ENCODE results near the gene HSDL1. TPM values are rescaled to one million over a fixed set of nuclear protein-coding genes. Genes with fewer than 3 reads are reported as not detected.

Gene HSDL1
- total RNA-seq, 1 donor from 2014 or later = 23.7 TPM

DNA sequence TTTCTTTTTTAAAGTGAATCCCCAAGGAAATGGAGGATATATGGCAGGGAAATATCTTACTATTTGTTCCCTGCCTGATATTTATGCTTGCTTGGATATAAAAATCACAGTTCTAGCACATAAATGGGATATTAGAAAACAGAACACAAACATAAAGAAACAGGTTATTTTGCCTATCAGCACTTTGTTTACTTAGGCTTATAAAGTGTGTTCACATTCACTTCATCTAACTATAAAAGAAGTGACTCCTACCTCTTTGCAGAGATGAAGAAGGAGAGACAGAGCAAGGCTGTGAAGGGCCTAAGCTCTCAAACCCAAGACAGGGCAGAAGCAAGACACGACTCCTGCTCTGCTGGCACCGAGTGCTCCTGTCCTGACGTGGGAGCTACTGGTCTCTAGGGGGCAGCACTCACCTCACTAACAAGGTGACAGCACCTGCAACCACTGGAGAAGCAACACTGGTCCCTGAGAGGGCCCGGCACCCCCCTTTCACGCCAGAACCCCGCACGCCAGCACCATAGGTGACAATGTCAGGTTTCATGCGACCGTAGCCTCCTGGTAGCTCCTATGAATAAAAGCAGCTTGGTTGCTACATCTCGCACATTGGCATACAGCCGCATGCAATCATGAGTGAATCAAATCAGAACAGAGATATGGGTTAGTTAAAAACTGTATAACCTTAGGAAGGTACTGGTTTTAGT lies 60.3 kb downstream of the HSDL1 start:
- no peak for DNase-seq (ENCODE audit: extremely low read depth, low read depth, low spot score)

DNA sequence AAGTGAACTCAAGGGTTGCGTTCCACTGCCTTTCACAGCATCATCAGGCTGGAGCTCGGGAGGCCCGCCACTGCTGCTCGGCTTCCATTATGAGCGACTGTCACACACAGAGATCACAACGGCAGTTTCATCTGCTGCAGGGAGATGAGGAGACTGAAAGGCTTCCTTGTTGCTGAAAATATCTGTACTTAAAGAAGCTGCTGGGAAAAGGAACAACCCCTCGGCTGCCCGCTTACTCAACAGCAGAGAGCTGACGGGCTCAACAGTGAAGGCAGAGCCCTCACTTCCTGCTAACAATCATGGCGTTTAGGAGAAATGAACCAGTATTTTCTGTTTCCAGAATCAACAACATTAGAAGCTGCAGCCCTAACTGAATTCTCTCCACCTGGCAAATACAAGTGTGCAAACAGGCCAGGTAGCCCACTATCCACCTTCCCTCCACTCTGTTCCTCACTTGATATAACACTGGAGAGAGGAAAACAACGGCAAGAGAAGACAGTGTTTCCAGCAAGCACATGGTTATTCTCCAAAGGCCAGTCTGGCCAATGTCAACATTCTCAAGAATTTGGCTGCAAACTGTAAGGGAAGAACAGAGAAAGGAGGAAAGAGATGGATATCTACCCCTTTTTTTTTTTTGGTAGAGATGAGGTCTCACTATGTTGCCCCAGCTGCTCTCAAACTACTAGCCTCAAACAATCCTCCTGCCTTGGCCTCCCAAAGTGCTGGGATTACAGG lies 62.0 kb downstream of the HSDL1 start:
- DNase-seq (ENCODE audit: extremely low read depth, low read depth, low spot score) = no peak

DNA sequence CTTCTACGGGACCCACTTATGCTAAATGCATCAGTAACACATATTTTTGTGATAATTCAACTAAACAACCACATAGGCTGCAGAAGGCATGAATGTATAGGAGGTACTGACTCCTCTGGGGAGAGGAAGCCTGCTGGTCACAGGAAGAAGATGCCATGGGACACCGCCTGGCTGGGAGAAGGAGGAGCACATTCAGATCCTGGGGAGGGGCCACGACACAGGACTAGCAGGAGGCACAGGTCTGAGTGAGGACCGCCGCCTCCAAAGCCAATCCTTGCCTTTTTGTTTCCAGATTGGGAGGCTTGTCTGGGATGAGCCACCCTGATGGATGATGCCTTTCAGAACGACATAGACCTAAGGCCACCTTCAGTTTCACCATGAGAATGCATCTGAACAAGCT lies 62.9 kb downstream of the HSDL1 start:
- no peak for DNase-seq (ENCODE audit: extremely low read depth, low read depth, low spot score)

DNA sequence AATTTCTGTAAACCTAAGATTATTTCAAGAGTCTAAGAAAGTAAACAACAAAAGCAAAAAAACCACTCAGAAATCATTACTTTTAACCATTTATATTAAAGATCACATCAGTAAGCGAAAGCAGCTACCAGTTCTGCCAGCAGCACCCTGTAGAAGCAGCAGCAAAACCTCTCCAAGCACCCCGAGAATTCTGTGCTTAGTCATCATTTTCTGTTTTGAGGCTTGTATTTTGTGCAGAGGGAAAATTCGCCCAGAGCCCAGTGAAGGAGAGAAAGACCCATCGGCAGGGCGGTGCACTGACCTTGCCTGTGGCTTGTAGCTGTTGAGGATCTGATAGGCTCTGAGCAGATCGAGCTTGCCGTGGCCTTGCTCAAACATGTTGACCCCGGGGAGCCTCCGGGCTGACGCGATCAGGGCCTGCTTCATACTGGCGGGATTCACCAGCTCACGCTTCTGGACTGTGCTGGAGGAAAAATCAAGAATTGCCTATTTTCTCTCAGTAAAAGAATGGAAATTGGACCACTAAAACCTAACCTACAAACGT lies 63.5 kb downstream of the HSDL1 start:
- no peak for DNase-seq (ENCODE audit: extremely low read depth, low read depth, low spot score)

DNA sequence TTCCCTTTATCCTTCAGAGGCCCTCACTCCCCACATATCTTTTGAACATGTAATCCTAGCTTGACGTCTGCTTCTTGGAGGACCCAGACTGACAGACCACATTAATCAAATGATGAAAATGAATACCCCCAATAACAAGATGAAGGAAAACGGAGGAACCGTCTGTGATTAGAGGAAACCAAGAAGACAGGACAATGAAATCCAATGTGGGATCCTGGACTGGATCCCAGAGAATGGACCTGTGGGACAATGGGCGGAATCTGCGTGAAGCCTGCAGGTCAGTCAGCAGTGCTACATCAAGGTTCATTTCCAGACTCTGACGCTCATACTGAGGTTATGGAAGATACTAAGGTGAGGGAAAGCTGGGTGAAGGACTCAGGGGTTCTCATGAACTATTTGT lies 64.2 kb downstream of the HSDL1 start:
- DNase-seq (ENCODE audit: extremely low read depth, low read depth, low spot score) = no peak

DNA sequence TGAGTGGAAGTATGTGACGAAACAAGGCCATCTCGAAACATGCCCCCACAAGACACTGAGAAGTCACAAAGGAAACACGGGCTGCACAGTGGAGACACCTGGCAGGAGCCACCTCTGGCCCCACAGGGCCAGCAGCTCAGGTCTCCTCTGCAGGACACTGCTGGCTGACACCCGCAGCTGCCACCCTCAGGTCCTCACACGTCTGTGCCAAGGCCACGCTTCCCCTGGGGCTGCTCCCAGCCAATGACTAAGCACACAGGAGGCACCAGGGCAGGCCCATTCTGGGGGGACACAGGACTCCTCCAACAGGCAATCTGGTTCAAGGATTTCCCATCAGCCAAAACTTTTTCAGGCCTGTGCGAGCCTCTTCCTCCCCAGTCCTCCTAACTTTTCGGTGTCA lies 64.6 kb downstream of the HSDL1 start:
- DNase-seq (ENCODE audit: extremely low read depth, low read depth, low spot score) = no peak

DNA sequence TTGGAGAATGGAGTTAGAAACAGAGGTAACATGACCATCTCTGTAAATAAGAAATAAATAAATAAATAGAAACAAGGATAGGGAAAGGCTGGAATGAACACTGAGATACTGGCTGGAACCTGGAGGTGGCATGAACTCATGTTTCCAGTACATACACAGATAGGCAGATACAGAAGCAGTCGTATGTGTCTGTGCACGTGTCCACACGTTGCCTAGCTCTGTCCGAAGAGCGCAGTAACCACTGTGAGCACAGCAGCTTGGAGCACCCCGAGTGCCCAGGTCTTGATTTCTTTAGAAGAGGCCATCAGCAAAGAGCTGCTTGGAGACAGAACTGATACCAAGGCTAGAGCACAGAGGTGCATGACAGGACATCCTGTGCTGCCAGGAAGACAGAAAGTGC lies 65.3 kb downstream of the HSDL1 start:
- DNase-seq (ENCODE audit: extremely low read depth, low read depth, low spot score) = no peak

DNA sequence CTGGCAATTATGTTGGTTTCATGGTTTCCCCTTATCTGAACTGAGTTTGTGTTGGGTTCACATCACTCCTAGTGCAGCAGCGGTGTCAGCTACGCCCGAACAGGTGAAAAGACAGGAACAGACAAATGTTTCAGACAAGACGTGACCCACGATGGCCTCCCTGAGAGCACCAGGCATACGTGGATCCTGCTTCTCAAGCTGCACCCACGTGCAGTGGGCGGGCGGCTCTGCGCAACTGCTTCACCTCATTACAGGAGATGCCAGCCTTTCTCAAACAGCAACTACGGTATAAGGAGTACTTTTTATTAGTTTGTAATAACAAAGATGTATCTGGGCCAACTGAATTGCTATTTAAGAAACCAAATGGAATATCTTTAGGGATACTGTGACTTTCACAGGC lies 69.6 kb downstream of the HSDL1 start:
- DNase-seq (ENCODE audit: extremely low read depth, low read depth, low spot score) = no peak

DNA sequence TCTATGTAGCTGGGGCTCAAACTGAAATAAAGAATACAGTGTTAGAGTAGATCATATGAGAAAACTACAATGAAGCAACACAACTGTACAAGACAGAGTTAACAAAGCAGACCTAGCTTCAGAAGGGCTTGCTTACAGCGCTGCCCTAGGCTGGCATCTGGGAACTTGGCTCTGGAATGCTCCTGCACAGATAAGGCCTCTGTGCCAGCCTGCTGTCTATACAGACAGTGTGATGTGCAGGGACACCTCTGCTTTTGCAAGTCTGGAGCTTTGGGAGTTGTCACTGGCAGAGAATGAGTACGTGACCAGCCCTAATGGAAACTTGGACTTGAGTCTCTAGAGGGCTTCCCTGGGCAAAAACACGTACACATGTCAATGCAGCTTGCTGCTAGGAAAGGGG lies 70.3 kb downstream of the HSDL1 start:
- no peak for DNase-seq (ENCODE audit: extremely low read depth, low read depth, low spot score)

Other genes with a start within 250 kb of the HSDL1 start
- 3.2 and 4.7 TPM in 2 replicates for gene MLYCD, start 246.1 kb downstream of the HSDL1 start, total RNA-seq
- gene OSGIN1, start 191.9 kb downstream of the HSDL1 start, total RNA-seq = 4.1 and 12.9 TPM in 2 replicates
- gene NECAB2, start 176.9 kb downstream of the HSDL1 start, total RNA-seq = not detected in 2 replicates
- not detected in 2 replicates for gene SLC38A8, start 102.4 kb downstream of the HSDL1 start, total RNA-seq
- 107 and 122 TPM in 2 replicates for gene MBTPS1, start 28.2 kb downstream of the HSDL1 start, total RNA-seq
- not detected in 2 replicates for gene DNAAF1, start 131 bp upstream of the HSDL1 start, total RNA-seq
- gene TAF1C, start 41.9 kb upstream of the HSDL1 start, total RNA-seq = 21.3 and 62.0 TPM in 2 replicates
- 0.06 TPM in 1 of 2 replicates, not detected in the other for gene ADAD2, start 46.0 kb upstream of the HSDL1 start, total RNA-seq
- gene KCNG4, start 94.8 kb upstream of the HSDL1 start, total RNA-seq = not detected in 2 replicates
- gene WFDC1, start 149.7 kb upstream of the HSDL1 start, total RNA-seq = not detected in 2 replicates
- 0.10 TPM in 1 of 2 replicates, not detected in the other for gene ATP2C2, start 223.4 kb upstream of the HSDL1 start, total RNA-seq